ENCODE results near the gene TRAPPC3.

TRAPPC3 gene

DNA sequence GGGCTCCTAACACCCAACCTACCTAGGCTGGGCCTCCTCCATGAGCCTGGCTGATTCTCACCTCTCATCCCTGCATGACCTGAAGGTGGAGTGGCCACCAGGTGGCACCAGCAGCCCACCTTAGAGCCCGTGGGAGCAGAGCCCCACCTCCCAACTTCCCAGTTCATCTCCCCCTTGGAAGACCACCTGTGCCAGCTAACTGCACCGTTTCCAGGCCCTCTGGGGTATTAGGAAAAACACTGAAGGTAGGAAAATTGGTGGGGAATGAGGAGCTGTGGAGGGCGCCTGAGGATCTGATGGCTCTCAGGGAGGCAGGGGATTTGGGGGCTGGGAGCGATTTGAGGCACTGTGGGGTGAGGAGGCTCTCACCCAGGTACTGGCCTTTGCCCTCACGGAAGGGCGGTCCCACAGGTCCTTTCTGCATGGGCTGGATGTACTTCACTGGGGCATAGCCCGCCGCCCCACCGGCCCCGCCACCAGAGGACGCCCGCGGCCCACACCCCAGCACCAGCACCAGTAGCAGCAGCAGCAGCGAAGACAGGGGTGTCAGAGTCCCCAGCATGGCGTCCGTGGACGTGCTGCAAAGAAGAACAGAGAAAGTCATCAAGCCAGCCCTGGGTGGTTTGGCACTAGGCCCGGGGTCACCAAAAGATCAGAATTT, 49.5 kb downstream of the TRAPPC3 start:
- no peak overlapping the region for H3K4me2 ChIP-seq (ENCODE audit: low read length)
- no peak overlapping the region for H3K27ac ChIP-seq (ENCODE audit: low read depth, low read length)
- H3K9ac ChIP-seq (ENCODE audit: low read length) = no peak overlapping the region
- H2BK120ac ChIP-seq (ENCODE audit: low read depth, low read length) = no peak overlapping the region
- H3K23ac ChIP-seq (ENCODE audit: low read length) = no peak overlapping the region
- H3K18ac ChIP-seq (ENCODE audit: low read length) = no peak overlapping the region
- no peaks in the 10 kb centered on the region for H3K36me3 ChIP-seq (ENCODE audit: control insufficient read depth, insufficient read depth, low read length)
- no CpG with 5 or more reads among the region's 18 CpGs for WGBS (ENCODE audit: extremely low coverage, insufficient coverage, low lambda C conversion rate)
- H3K4me3 ChIP-seq (ENCODE audit: low read length) = no peak overlapping the region
- no peak overlapping the region for H4K5ac ChIP-seq (ENCODE audit: low read length)
- no peaks in the 10 kb centered on the region for H3K27me3 ChIP-seq (ENCODE audit: insufficient read depth, low read length, poor library complexity)
- no peak overlapping the region for H2BK15ac ChIP-seq (replicated peaks; ENCODE audit: low read depth)
- H3K79me1 ChIP-seq (ENCODE audit: low read length) = no peaks in the 10 kb centered on the region
- peak; percentile 83 for DNase-seq
- H4K8ac ChIP-seq (ENCODE audit: low read depth, low read length) = no peak overlapping the region
- no peak overlapping the region for H3K4ac ChIP-seq (ENCODE audit: low read depth, low read length)
- H3K4me1 ChIP-seq (ENCODE audit: control insufficient read depth, low read depth, low read length) = no peaks in the 10 kb centered on the region
- no peak overlapping the region for H3K56ac ChIP-seq (ENCODE audit: low read length)
- H3K79me2 ChIP-seq (ENCODE audit: control insufficient read depth, insufficient read depth, low read length) = no peaks in the 10 kb centered on the region
- H2AK5ac ChIP-seq (ENCODE audit: low read length) = no peak overlapping the region
- H2BK5ac ChIP-seq (ENCODE audit: low read length) = no peak overlapping the region

DNA sequence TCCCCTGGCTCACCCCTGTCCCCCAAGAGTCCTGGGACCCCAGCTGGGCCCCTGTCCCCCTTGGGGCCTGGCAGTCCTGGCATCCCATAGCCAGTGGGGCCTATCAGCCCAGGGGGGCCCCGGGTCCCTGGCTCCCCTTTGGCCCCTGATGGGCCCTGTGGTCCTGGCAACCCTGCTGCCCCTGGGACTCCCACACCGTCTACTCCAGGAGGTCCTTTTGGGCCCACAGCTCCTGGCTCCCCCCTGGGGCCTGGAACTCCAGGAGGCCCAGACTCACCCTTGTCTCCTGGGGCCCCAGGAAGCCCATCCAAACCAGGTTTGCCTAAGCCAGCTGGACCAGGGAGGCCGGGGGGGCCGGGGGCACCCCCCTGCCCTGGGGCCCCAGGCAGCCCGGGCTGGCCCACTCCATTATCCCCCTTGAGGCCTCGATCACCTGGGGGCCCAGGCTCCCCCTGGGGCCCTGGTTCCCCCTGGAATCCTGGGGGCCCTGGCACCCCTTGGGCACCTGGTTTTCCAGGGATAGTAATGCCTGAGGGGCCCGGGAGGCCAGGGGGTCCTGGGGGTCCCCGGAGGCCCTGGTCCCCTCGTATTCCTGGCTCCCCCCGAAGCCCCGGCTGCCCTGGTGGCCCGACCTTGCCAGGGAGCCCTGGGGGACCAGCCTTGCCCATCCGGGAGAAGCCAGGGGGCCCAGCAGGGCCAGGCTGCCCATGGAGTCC, 50.5 kb downstream of the TRAPPC3 start:
- no peak overlapping the region for H3K4ac ChIP-seq (ENCODE audit: low read depth, low read length)
- H3K79me1 ChIP-seq (ENCODE audit: low read length) = no peaks in the 10 kb centered on the region

DNA sequence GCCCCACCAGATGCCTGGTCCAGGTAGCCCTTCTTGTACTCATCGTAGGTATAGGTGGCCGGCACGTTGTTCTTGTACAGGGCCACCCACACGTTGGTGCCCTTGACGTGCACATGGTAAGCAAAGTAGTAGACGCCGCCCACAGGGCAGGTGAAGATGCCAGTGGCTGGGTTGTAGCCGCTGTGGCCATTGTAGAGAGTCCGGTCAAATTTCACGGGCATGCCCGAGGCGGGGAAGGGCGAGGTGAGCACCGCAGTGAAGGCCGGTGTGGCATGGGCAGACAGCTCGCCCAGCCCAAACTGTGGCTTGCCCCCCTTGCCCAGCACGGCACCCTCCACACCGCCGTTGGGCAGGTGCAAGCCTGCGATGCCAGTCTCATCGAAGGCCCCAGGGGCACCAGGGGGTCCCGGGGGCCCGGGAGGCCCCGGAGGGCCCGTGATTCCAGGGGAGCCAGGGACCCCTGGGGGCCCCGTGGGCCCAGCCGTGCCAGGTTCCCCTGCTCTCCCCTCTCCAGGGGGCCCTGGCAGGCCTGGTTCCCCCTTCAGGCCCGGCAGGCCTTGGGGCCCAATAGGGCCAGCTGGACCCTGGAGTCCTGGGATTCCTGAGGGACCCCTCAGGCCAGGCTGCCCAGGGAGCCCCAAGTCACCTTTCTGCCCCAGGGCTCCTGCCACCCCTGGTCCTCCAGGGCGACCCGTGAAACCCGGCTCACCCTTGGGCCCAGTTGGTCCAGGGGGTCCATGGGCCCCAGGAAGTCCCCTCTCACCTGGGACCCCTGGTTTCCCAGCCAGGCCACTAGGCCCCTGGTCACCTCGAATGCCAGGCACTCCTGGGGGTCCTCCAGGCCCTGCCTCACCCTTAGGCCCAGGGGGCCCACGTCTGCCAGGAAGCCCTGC, 51.3 kb downstream of the TRAPPC3 start:
- Histone ChIP-seq H2AK5ac (ENCODE audit: low read length) (no peak overlapping the region), H2BK15ac (replicated peaks; ENCODE audit: low read depth) (no peak overlapping the region), H3K4me2 (ENCODE audit: low read length) (no peak overlapping the region), H3K23ac (ENCODE audit: low read length) (no peak overlapping the region), H3K4ac (ENCODE audit: low read depth, low read length) (no peak overlapping the region), H3K18ac (ENCODE audit: low read length) (no peak overlapping the region), H3K79me1 (ENCODE audit: low read length) (no peaks in the 10 kb centered on the region), H4K8ac (ENCODE audit: low read depth, low read length) (no peak overlapping the region), H3K4me3 (ENCODE audit: low read length) (no peak overlapping the region), H3K56ac (ENCODE audit: low read length) (no peak overlapping the region), H4K5ac (ENCODE audit: low read length) (no peak overlapping the region), H2BK120ac (ENCODE audit: low read depth, low read length) (no peak overlapping the region), H3K4me1 (ENCODE audit: control insufficient read depth, low read depth, low read length) (no peaks in the 10 kb centered on the region), H3K27ac (ENCODE audit: low read depth, low read length) (no peak overlapping the region), H3K79me2 (ENCODE audit: control insufficient read depth, insufficient read depth, low read length) (no peaks in the 10 kb centered on the region), H2BK5ac (ENCODE audit: low read length) (no peak overlapping the region), H3K27me3 (ENCODE audit: insufficient read depth, low read length, poor library complexity) (no peaks in the 10 kb centered on the region), H3K36me3 (ENCODE audit: control insufficient read depth, insufficient read depth, low read length) (peaks cover 6% of the 10 kb centered on the region), H3K9ac (ENCODE audit: low read length) (no peak overlapping the region)
- DNase-seq = no peak
- no CpG with 5 or more reads among the region's 33 CpGs for WGBS (ENCODE audit: extremely low coverage, insufficient coverage, low lambda C conversion rate)

More for the DNA sequence above, 50.5 kb downstream of the TRAPPC3 start:
- DNase-seq = no peak
- Histone ChIP-seq H3K4me2 (ENCODE audit: low read length) (no peak overlapping the region), H3K4me3 (ENCODE audit: low read length) (no peak overlapping the region), H4K8ac (ENCODE audit: low read depth, low read length) (no peak overlapping the region), H3K79me2 (ENCODE audit: control insufficient read depth, insufficient read depth, low read length) (no peaks in the 10 kb centered on the region), H3K23ac (ENCODE audit: low read length) (no peak overlapping the region), H3K18ac (ENCODE audit: low read length) (no peak overlapping the region), H2BK120ac (ENCODE audit: low read depth, low read length) (no peak overlapping the region), H2BK15ac (replicated peaks; ENCODE audit: low read depth) (no peak overlapping the region), H3K4me1 (ENCODE audit: control insufficient read depth, low read depth, low read length) (no peaks in the 10 kb centered on the region), H3K36me3 (ENCODE audit: control insufficient read depth, insufficient read depth, low read length) (no peaks in the 10 kb centered on the region), H3K56ac (ENCODE audit: low read length) (no peak overlapping the region), H2AK5ac (ENCODE audit: low read length) (no peak overlapping the region), H3K9ac (ENCODE audit: low read length) (no peak overlapping the region), H3K27ac (ENCODE audit: low read depth, low read length) (no peak overlapping the region), H4K5ac (ENCODE audit: low read length) (no peak overlapping the region), H2BK5ac (ENCODE audit: low read length) (no peak overlapping the region), H3K27me3 (ENCODE audit: insufficient read depth, low read length, poor library complexity) (no peaks in the 10 kb centered on the region)
- no CpG with 5 or more reads among the region's 13 CpGs for WGBS (ENCODE audit: extremely low coverage, insufficient coverage, low lambda C conversion rate)

DNA sequence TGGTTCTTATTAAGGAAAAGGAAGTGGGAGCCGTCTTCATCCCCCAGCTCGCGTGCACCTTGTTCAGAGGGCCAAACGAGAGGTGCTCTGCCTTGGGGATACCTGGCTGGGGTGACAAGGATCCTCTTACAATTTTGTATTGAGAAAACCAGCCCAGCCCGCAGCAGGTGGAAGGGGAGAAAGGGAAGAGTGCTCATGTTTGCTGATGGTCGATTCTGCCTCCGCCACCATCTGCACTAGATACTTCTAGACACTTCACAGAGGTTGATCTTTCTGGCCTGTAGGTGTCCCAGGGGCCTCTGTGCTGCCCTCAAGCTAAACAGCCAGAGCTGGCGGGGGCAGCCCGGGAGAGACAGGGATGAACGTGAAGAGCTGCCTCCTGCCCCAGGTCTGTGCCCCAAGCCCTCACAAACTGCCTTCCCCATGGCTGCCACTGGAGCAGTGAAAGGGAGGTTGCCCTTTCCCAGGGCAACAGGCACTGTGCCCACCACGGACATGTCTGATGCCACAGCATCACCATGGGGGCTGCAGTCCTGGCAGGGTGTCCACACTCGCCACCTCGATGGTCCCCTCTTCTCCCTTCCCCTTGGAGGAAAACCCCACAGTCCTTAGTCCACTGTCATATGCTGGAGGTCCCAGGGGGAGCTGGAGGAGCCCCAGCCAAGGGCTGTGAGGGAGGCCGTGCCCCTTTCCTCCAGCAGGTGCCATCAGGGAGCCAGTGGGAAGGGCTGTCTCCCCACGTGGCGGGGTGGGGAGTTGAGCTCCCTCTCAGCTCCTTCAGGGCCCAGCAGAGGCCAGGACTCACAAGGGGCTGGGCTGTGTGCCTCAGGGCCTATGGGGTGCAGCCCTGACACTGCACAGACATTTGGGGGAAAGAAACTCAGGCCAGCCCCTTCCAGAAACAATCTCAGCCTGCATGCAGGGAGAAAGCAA, 52.5 kb downstream of the TRAPPC3 start:
- H3K9ac ChIP-seq (ENCODE audit: low read length) = no peak overlapping the region
- peak overlapping the region; percentile 15 for H3K56ac ChIP-seq (ENCODE audit: low read length)
- no peak overlapping the region for H2AK5ac ChIP-seq (ENCODE audit: low read length)
- no peak overlapping the region for H3K27ac ChIP-seq (ENCODE audit: low read depth, low read length)
- H2BK15ac ChIP-seq (replicated peaks; ENCODE audit: low read depth) = no peak overlapping the region
- no peaks in the 10 kb centered on the region for H3K4me1 ChIP-seq (ENCODE audit: control insufficient read depth, low read depth, low read length)
- no peaks in the 10 kb centered on the region for H3K79me1 ChIP-seq (ENCODE audit: low read length)
- H3K4me3 ChIP-seq (ENCODE audit: low read length) = no peak overlapping the region
- no peak overlapping the region for H3K4ac ChIP-seq (ENCODE audit: low read depth, low read length)
- no peak overlapping the region for H2BK5ac ChIP-seq (ENCODE audit: low read length)
- H3K79me2 ChIP-seq (ENCODE audit: control insufficient read depth, insufficient read depth, low read length) = no peaks in the 10 kb centered on the region
- DNase-seq = peak; percentile 82
- peaks cover 12% of the 10 kb centered on the region for H3K36me3 ChIP-seq (ENCODE audit: control insufficient read depth, insufficient read depth, low read length)
- no peak overlapping the region for H3K4me2 ChIP-seq (ENCODE audit: low read length)
- H3K18ac ChIP-seq (ENCODE audit: low read length) = no peak overlapping the region
- H2BK120ac ChIP-seq (ENCODE audit: low read depth, low read length) = no peak overlapping the region
- no peak overlapping the region for H4K8ac ChIP-seq (ENCODE audit: low read depth, low read length)
- WGBS (ENCODE audit: extremely low coverage, insufficient coverage, low lambda C conversion rate) = no CpG with 5 or more reads among the region's 16 CpGs
- H4K5ac ChIP-seq (ENCODE audit: low read length) = no peak overlapping the region
- H3K23ac ChIP-seq (ENCODE audit: low read length) = no peak overlapping the region
- H3K27me3 ChIP-seq (ENCODE audit: insufficient read depth, low read length, poor library complexity) = no peaks in the 10 kb centered on the region

DNA sequence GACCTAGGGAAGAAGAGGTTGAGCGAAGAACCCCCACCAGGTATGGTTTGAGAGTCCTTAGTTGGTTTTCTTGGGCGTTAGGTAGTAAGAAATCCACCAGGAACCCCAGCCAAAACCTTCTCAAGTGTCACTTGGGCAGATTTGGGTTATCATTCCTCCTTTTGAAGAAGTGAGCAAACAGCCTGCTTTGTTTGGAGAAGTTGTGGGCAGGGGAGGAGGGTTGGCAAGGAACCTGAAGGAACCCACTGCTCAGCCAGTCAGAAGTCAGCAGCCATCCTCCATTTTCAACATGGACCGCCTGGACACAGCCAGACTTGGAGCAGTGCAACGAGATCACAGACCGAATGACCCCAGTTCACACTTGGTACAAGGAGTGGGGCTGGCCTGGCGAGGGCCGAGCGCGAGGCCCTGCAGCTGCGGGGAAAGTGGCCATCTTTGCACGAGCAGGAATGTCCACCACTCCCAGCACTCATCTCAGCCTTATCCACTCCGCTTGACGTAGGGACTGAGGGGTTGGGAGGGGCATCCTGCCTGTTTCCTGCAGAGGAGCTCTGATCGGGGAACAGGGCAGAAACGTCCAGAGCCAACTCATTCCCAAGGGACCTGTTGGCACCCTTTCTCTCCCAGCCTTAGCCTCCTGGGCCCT, 53.4 kb downstream of the TRAPPC3 start:
- no CpG with 5 or more reads among the region's 15 CpGs for WGBS (ENCODE audit: extremely low coverage, insufficient coverage, low lambda C conversion rate)
- H3K56ac ChIP-seq (ENCODE audit: low read length) = no peak overlapping the region
- no peaks in the 10 kb centered on the region for H3K4me1 ChIP-seq (ENCODE audit: control insufficient read depth, low read depth, low read length)
- no peak overlapping the region for H3K4me3 ChIP-seq (ENCODE audit: low read length)
- H3K18ac ChIP-seq (ENCODE audit: low read length) = no peak overlapping the region
- H4K5ac ChIP-seq (ENCODE audit: low read length) = no peak overlapping the region
- H4K8ac ChIP-seq (ENCODE audit: low read depth, low read length) = no peak overlapping the region
- no peak overlapping the region for H3K9ac ChIP-seq (ENCODE audit: low read length)
- H2BK120ac ChIP-seq (ENCODE audit: low read depth, low read length) = no peak overlapping the region
- H3K23ac ChIP-seq (ENCODE audit: low read length) = no peak overlapping the region
- no peaks in the 10 kb centered on the region for H3K79me2 ChIP-seq (ENCODE audit: control insufficient read depth, insufficient read depth, low read length)
- no peak for DNase-seq
- peaks cover 14% of the 10 kb centered on the region for H3K36me3 ChIP-seq (ENCODE audit: control insufficient read depth, insufficient read depth, low read length)
- H2AK5ac ChIP-seq (ENCODE audit: low read length) = no peak overlapping the region
- no peak overlapping the region for H2BK5ac ChIP-seq (ENCODE audit: low read length)
- no peak overlapping the region for H2BK15ac ChIP-seq (replicated peaks; ENCODE audit: low read depth)
- H3K4ac ChIP-seq (ENCODE audit: low read depth, low read length) = no peak overlapping the region
- H3K79me1 ChIP-seq (ENCODE audit: low read length) = peaks cover 2% of the 10 kb centered on the region
- no peak overlapping the region for H3K27ac ChIP-seq (ENCODE audit: low read depth, low read length)
- H3K27me3 ChIP-seq (ENCODE audit: insufficient read depth, low read length, poor library complexity) = no peaks in the 10 kb centered on the region
- no peak overlapping the region for H3K4me2 ChIP-seq (ENCODE audit: low read length)

All from mesendoderm (in vitro differentiated cells).